H1 (cell line): ENCODE measurements around the gene GRIFIN. TPM values are rescaled to one million over a fixed set of nuclear protein-coding genes. Genes with fewer than 3 reads are reported as not detected.

Experiments
- CHD7 ChIP-seq: fragments of 300-600 bp; sonication (generic); IDR thresholded peaks from 2 replicates; pipeline ENCODE4 v1.7.1; 2012; ENCODE audit warnings: low read length, moderate library complexity, mild to moderate bottlenecking, inconsistent platforms; ENCODE audit not compliant: insufficient replicate concordance
- KDM5A ChIP-seq: fragments of 200-600 bp; IDR thresholded peaks from 2 replicates; pipeline ENCODE4 v1.7.1; 2012; ENCODE audit warnings: mild to moderate bottlenecking, low read length, inconsistent platforms, mixed read lengths
- RXRA ChIP-seq: IDR thresholded peaks from 2 replicates; pipeline ENCODE4 v1.6.1; 2011; ENCODE audit warnings: low read depth, mild to moderate bottlenecking, low read length, moderate library complexity; ENCODE audit not compliant: insufficient read depth
- SUZ12 ChIP-seq: fragments of 200-600 bp; sonication (generic); IDR thresholded peaks from 2 replicates; pipeline ENCODE4 v1.6.1; 2012; ENCODE audit warnings: mild to moderate bottlenecking, inconsistent platforms, low read length, moderate library complexity, mixed read lengths
- TAF7 ChIP-seq: optimal IDR thresholded peaks from 2 replicates; pipeline ENCODE3; 2011; ENCODE audit warnings: low read depth, mild to moderate bottlenecking, inconsistent platforms, low read length, moderate library complexity, borderline replicate concordance
- polyA plus RNA-seq, 7 experiments: library from polyadenylated mRNA; depleted of rRNA in 3 of 7; stranded (reverse) in 5 of 7; unstranded in 2 of 7; fragments of >200 nt in 5 of 7; fragments of 200-250 nt in 2 of 7; gene quantifications; 1 replicate in 5 of 7; 2 replicates in 1 of 7; 4 replicates in 1 of 7; pipeline versions ENCODE4 v1.2.1 to v1.2.3, GENCODE V29; 2011 to 2013; ENCODE audit warnings: missing spikeins in 2 of 7, mixed read lengths in 2 of 7
- total RNA-seq: library from RNA; stranded (reverse); fragmentation: NEBNext Ultra II Directional; extraction: Animal tissue kit (Norgen Biotek cat#: 25700); gene quantifications from 2 replicates; pipeline ENCODE4 v1.2.1, GENCODE V29; 2021

Gene GRIFIN
- total and polyA plus RNA-seq, 2 of the 8 experiments (the other 6 are each of a cell fraction or from before 2014, with no cell fraction given), result not detected

GRCh38 chr7:2492038-2492437 is 15.8 kb upstream of the GRIFIN start (continued):
- TF ChIP-seq CHD7 (no peak), RXRA (no peak), TAF7 (no peak), SUZ12 (no peak), KDM5A (no peak)
